Activated T-cell treated with anti-CD3 and anti-CD28 coated beads, Interleukin-2, amount 50 U/mL, for 24 hours (primary cell): ENCODE measurements around the gene FBXL16.

ENCODE experiments used
- DNase-seq: peaks from one replicate; pipeline ENCODE4 v3.0.0-alpha.2; 2020
- H3K27ac Mint-ChIP-seq: 2 replicates; pipeline ENCODE4 v1.8.0; 2020; ENCODE audit warnings: mild to moderate bottlenecking, mixed read lengths
- H3K27me3 Mint-ChIP-seq: 2 replicates; pipeline ENCODE4 v1.8.0; 2020; ENCODE audit warnings: mixed read lengths
- H3K36me3 Mint-ChIP-seq: 2 replicates; pipeline ENCODE4 v1.8.0; 2020; ENCODE audit warnings: low read depth, mixed read lengths
- H3K4me1 Mint-ChIP-seq: 2 replicates; pipeline ENCODE4 v1.8.0; 2020; ENCODE audit warnings: low read depth, mixed read lengths
- H3K4me3 Mint-ChIP-seq: 2 replicates; pipeline ENCODE4 v1.8.0; 2020; ENCODE audit warnings: mild to moderate bottlenecking, moderate library complexity, mixed read lengths
- H3K9me3 Mint-ChIP-seq: 2 replicates; pipeline ENCODE4 v1.8.0; 2020; ENCODE audit warnings: mixed read lengths

Gene FBXL16

DNA sequence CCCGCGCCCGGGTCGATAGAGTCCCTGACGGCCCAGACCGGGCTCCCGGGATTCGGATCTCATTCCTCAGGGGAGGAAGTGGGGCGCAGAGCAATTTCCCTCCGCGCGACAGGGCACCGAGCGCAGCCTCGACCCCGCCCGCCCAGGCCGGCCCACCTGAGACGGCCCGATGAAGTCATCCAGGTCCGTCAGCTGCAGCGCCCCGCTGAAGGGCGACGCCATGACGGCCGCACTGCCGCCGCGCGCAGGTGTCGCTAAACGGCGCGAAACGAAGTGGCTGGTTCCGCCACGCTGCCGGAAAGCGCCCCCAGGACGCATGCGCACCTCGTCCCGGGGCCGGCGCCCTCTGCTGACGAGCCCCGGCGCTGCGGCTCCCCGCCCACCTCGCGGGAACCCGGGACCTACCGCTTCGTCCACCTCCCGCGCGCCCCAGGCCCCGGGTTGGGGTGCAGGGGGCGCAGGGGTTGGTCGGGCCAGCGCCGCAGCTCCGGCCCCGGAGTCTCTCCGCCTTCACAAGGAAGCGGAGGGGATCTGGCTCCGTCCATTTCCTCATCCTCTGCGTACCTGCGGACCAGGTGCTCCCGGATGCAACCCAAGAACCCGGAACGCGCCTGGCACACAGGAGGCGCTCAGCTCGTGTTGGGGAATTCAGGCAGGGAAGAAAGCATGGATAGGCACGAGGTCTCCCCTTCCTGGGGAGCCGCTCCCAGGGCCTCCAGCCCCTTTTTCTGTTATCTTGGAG lies 35.3 kb upstream of the FBXL16 start, which contains the start of gene CIAO3:
Gene CIAO3 (minus strand): TSS at position 234 of the 742 bp plus-strand sequence. CDS start 12 bp downstream, at position 222.
- peaks cover 31% of the 10 kb centered on the region for H3K4me1 Mint-ChIP-seq
- peak within 1 kb of the TSS; percentile 80 for H3K27ac Mint-ChIP-seq

DNA sequence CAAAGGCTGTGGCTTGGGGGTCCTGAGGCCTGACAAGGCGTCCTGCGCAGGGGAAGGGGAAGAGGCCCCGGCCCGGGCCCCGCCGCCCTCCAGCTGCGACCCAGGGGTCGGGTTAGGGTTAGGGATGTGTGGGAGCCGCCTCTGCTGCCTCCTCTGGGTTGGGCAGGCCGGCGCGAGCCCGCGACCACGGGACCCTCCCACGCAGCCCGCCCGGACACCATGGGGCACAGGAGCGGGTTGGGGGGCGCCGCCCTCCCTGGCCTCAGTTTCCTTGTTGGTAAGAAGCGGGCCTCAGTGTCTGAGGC lies 34.8 kb upstream of the FBXL16 start:
- Mint-ChIP-seq H3K4me1 (peaks cover 36% of the 10 kb centered on the region), H3K4me3 (peak overlapping the region; percentile 86), H3K27ac (peak overlapping the region; percentile 76), H3K9me3 (no peaks in the 10 kb centered on the region), H3K27me3 (no peaks in the 10 kb centered on the region), H3K36me3 (peaks cover 39% of the 10 kb centered on the region)
- no peak for DNase-seq

More for the DNA sequence above, 35.3 kb upstream of the FBXL16 start, which contains the start of gene CIAO3:
- H3K4me3 Mint-ChIP-seq = peak within 1 kb of the TSS; percentile 86
- no peaks in the 10 kb centered on the region for H3K27me3 Mint-ChIP-seq
- no peaks in the 10 kb centered on the region for H3K9me3 Mint-ChIP-seq
- peak; percentile 97 for DNase-seq
- peaks cover 36% of the 10 kb centered on the region for H3K36me3 Mint-ChIP-seq

DNA sequence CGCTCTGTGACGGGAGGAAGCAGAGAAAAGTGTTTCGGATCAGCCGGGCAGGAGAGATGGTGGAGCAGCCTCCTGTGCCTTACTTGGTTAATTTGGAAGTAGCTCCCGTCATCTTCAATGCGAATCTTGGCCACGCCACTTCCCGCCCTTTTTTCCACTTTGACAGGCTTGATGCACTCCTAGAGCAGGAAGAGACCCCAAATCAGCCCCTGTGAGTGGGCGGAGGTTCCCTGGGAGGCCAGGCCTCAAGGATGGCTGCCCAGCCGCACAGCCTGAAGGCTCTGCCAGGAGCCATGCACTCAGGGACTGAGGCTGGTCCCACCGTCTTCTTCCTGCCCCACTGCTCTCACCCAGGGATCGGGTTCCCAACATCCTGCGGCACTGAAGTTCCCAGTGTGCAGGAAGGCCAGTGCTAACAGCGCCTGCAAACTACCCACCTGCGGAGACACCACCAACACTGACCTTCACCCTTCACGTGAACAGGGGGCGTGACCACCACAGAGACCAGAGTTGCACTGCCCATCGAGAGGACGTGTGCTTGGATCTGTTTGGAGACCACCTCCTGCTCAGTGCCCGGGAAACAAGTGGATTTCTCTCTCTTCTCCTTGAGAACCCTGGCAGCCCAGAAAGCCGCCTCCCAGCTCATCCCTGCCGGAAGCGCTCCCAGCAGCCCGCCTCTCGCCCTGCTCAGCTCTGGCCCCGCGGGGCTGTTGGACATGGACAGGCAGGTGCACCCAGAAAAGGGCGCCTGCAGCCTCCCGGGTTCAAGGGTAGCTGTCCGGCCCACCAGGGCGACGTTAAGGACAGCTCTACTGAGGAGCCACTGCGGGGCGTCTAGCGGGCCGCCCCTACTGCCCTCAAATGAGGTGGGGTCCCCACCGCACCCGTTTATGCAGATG lies 34.2 kb upstream of the FBXL16 start:
- Mint-ChIP-seq H3K27ac (peak overlapping the region; percentile 71), H3K9me3 (no peaks in the 10 kb centered on the region), H3K4me1 (peaks cover 42% of the 10 kb centered on the region), H3K4me3 (peak overlapping the region; percentile 86), H3K36me3 (peaks cover 45% of the 10 kb centered on the region), H3K27me3 (no peaks in the 10 kb centered on the region)
- no peak for DNase-seq

DNA sequence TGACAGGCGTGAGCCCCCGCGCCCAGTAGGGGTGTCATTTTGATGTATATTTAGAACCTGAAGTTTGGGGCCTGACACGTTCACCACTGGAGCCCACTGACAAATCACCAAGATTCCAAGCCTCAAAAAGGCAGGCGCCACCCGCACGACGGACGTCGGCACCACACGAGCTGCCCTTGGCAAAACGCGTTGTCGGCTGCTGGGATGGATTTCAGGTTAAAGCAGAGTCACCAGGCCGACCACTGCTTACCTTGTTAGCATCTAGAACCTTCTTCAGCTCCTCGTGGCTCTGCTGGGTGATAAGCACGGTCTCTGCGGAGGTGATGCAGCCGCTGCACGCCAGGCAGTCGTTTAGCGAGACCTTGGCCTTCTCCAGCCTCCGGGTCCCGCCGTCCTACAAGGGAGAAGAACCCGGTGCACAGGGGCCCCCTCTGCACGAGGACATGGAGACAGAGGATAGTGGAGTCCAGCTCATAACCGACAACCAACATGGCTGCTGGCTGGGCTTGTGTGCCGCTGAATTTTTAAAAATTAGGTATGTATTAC lies 31.4 kb upstream of the FBXL16 start:
- Mint-ChIP-seq H3K27ac (peak overlapping the region; percentile 95), H3K4me1 (peaks cover 46% of the 10 kb centered on the region), H3K9me3 (no peaks in the 10 kb centered on the region), H3K36me3 (peaks cover 72% of the 10 kb centered on the region), H3K4me3 (no peak overlapping the region), H3K27me3 (no peaks in the 10 kb centered on the region)
- DNase-seq = no peak

DNA sequence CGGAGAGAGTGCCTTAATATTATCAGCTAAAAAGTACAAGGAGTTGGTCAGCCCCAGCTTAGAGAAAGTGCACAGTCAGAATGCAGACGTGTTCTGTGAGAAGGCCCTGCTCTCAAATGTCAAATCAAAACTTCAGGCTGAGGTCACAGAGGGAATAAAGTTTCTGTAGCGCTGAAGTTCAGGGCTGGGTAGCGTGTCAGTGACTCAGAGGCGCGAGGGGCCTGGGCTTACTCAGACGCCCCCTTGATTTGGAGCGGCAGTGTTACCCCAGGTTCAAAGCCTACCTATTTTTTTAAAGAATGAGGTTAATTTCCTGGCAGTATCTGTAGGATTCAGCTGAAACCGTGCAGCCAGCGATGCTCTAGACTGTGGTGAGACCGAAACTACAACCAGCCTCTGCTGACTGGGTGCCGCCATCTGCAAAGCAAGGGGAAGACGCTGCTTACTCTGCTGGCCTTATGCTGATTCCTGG lies 30.4 kb upstream of the FBXL16 start:
- Mint-ChIP-seq H3K4me1 (peaks cover 43% of the 10 kb centered on the region), H3K36me3 (peaks cover 77% of the 10 kb centered on the region), H3K27ac (peak overlapping the region; percentile 95), H3K4me3 (peak overlapping the region; percentile 53), H3K27me3 (no peaks in the 10 kb centered on the region), H3K9me3 (no peaks in the 10 kb centered on the region)
- DNase-seq = peak; percentile 68

DNA sequence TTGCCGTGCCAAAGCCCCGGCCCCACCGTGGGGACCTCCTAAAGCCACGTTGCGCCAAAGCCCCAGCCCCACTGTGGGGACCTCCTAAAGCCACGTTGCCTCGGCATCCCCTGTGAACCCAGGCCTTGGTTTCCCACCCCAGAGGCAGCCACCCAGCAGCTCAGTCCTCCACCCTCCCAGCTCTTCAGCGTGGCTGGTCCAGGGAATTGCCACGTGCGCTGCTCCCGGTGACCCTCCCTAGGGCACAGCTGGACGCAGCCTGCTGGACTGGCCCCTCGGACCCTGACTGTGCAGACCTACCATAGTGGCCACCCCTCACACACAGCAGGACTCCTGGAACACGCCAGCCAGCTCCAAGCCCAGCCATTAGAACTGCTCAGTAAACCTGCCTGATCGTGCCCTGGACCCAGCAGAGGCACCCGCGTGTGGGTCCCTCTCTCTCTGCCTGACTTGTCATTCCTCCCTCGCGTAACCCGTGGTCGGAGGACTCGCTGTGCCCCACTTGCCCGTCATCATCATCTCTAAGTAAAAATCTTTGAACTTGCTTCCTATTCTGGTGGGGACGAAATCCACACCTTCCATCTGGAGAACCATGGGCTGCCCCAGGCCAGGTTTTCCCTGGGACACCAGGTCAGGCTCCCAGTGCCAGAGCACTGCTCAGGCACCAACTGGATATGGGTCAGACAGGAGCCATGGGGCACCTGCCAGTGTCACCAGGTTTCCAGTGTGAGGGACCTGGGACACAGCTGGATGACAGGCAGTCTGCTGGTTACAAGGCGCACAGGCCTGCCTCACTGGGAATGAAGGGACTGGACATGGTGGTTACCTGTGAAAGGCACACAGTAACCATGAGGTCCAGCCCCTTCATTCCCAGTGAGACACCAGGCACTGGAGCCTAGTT lies 29.6 kb upstream of the FBXL16 start:
- H3K4me1 Mint-ChIP-seq = peaks cover 43% of the 10 kb centered on the region
- peak overlapping the region; percentile 95 for H3K27ac Mint-ChIP-seq
- peak; percentile 31 for DNase-seq
- H3K9me3 Mint-ChIP-seq = no peaks in the 10 kb centered on the region
- H3K27me3 Mint-ChIP-seq = no peaks in the 10 kb centered on the region
- H3K4me3 Mint-ChIP-seq = peak overlapping the region; percentile 42
- peaks cover 78% of the 10 kb centered on the region for H3K36me3 Mint-ChIP-seq

GRCh38 chr16:734208-734980 lies 28.8 kb upstream of the FBXL16 start:
- Mint-ChIP-seq H3K36me3 (peaks cover 78% of the 10 kb centered on the region), H3K4me3 (no peak overlapping the region), H3K27ac (no peak overlapping the region), H3K4me1 (peaks cover 36% of the 10 kb centered on the region), H3K9me3 (no peaks in the 10 kb centered on the region), H3K27me3 (no peaks in the 10 kb centered on the region)
- no peak for DNase-seq

DNA sequence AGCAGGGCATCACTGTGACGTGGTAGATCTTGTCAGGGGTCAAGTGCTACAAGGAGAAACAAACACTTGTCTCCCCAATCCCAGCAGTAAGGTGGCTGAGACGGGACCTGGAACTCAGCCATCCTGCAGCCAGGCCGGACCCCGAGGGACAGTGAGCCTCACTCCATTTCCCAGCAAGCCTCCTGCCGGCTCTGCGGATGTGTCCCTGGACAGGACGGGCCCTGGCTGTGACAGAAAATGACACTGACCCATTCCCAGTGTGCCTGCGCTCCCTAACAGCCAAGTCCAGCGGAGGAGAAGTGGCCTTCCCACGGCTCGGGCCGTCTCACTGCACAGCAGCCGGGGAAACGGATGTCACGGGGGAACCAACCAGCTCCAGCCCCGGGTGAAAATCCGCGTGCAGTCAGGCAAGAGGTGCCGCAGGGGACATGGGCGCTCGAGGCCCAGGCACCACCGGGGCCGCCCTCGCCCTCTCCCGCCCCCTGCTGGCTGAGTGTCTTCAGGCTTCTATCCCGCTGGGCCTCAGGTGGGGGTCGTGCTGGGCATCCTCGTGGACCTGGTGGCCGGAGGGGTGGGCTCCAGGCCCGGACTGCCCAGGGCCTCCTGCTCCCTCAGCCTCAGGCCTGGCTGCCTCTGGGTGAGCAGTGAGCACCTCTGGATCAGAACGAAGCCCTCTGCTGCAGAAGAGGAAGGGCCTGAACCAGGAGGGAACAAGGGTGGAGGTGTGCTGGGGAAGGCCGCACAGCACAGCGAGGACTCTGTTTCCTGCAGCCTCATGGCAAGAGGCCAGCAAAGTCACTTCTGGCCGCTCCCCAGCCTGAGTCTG lies 28.0 kb upstream of the FBXL16 start:
- Mint-ChIP-seq H3K36me3 (peaks cover 73% of the 10 kb centered on the region), H3K27ac (no peak overlapping the region)

GRCh38 chr16:732936-733335 lies 27.3 kb upstream of the FBXL16 start:
- peaks cover 30% of the 10 kb centered on the region for H3K4me1 Mint-ChIP-seq
- no peaks in the 10 kb centered on the region for H3K27me3 Mint-ChIP-seq
- H3K4me3 Mint-ChIP-seq = no peak overlapping the region
- H3K27ac Mint-ChIP-seq = no peak overlapping the region
- H3K9me3 Mint-ChIP-seq = no peaks in the 10 kb centered on the region
- DNase-seq = no peak
- peaks cover 69% of the 10 kb centered on the region for H3K36me3 Mint-ChIP-seq

More for the DNA sequence above, 28.0 kb upstream of the FBXL16 start:
- DNase-seq = peak; percentile 62
- no peaks in the 10 kb centered on the region for H3K9me3 Mint-ChIP-seq
- no peaks in the 10 kb centered on the region for H3K27me3 Mint-ChIP-seq
- no peak overlapping the region for H3K4me3 Mint-ChIP-seq
- H3K4me1 Mint-ChIP-seq = peaks cover 32% of the 10 kb centered on the region

DNA sequence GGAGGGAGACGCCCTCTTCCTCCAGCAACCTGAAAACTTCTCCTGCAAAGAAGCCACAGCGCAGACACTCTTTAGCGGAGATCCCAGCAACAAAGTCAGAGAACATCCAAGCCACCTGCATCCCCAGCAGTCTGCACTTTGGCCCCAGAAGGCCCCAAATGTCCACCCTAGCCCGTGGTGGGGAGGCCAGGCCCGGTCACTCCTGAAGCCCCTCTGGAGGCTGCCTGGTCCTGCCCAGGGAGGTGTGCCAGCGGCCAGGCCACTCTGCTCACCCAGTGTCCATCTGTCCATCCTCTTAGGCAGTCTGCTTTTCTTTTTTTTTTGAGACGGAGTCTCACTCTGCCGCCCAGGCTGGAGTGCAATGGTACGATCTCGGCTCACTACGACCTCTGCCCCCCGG lies 26.7 kb upstream of the FBXL16 start:
- no peak overlapping the region for H3K27ac Mint-ChIP-seq
- peaks cover 27% of the 10 kb centered on the region for H3K4me1 Mint-ChIP-seq
- no peaks in the 10 kb centered on the region for H3K9me3 Mint-ChIP-seq
- no peak overlapping the region for H3K4me3 Mint-ChIP-seq
- no peak for DNase-seq
- H3K27me3 Mint-ChIP-seq = no peaks in the 10 kb centered on the region
- peaks cover 63% of the 10 kb centered on the region for H3K36me3 Mint-ChIP-seq

DNA sequence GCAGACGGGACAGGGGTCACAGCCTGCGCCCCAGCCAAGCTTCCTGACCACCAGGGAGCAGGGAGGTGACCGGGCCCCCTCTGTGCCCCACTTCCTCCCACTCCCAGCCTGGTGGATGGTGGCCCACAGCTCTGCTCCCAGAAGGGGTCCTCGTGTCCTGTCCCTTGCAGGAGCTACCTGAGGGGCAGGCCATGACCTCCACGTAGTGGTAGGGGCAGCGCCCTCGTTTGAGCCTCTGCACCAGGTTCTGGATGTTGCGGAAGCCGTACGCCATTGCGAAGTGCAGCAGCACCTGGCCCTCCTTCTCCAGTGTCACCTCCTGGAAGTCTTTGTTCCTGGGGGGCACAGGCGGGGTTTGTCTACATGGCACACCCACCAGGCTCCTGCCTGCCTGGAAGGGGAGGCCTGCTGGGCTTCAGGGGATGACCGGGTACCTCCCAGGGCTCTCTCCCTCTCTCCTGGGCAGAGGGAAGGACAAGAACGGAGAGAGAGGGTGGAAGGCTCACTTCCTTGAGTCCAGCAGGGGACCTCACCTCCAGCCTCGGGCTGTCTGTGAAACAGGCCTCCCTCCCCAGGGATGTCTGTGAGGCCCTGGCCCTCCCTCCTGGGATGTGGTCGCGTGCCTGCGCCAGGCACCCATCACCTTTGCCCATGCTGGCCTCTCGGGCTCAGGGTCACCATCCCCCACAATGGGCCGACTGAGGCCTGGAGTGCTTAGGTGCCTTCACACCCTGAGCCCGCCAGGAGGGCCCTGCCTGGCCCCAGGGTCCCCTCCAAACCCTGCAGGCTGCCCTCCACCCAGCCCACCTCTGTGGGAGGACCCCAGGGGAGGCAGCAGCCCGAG lies 25.3 kb upstream of the FBXL16 start:
- H3K4me1 Mint-ChIP-seq = peaks cover 17% of the 10 kb centered on the region
- H3K27ac Mint-ChIP-seq = no peak overlapping the region
- H3K27me3 Mint-ChIP-seq = no peaks in the 10 kb centered on the region
- H3K36me3 Mint-ChIP-seq = peaks cover 48% of the 10 kb centered on the region
- H3K9me3 Mint-ChIP-seq = no peaks in the 10 kb centered on the region
- H3K4me3 Mint-ChIP-seq = no peak overlapping the region
- peak; percentile 36 for DNase-seq
